H9 (cell line): Measurements from ENCODE around the gene B9D1. TPM values are rescaled to one million over a fixed set of nuclear protein-coding genes. Genes with fewer than 3 reads are reported as not detected.

ENCODE experiments used
- DNase-seq: peaks from one replicate; pipeline ENCODE4 v3.0.0-alpha.2; 2017
- H2AFZ ChIP-seq: one replicate; pipeline ENCODE4 v1.6.1; 2013; ENCODE audit warnings: mild to moderate bottlenecking, low read length, control low read depth, moderate library complexity
- H2AK5ac ChIP-seq: 2 replicates; pipeline ENCODE4 v1.6.1; 2013; ENCODE audit warnings: low read length, control low read depth, mixed read lengths; ENCODE audit not compliant: insufficient read length
- H2BK120ac ChIP-seq: one replicate; pipeline ENCODE4 v1.6.1; 2013; ENCODE audit warnings: low read depth, mild to moderate bottlenecking, low read length, control low read depth, inconsistent platforms; ENCODE audit not compliant: poor library complexity, severe bottlenecking
- H2BK12ac ChIP-seq: 2 replicates; pipeline ENCODE4 v1.6.1; 2013; ENCODE audit warnings: low read length, control low read depth, mixed read lengths, low read depth; ENCODE audit not compliant: insufficient read length
- H2BK15ac ChIP-seq: 2 replicates; pipeline ENCODE4 v1.6.1; 2013; ENCODE audit warnings: low read depth, low read length, control low read depth
- H2BK20ac ChIP-seq: one replicate; pipeline ENCODE4 v1.6.1; 2013; ENCODE audit warnings: low read depth, mild to moderate bottlenecking, low read length, control low read depth, inconsistent platforms; ENCODE audit not compliant: poor library complexity, severe bottlenecking
- H2BK5ac ChIP-seq: 2 replicates; pipeline ENCODE4 v1.6.1; 2013; ENCODE audit warnings: low read length, control low read depth, mixed read lengths; ENCODE audit not compliant: insufficient read length
- H3K14ac ChIP-seq: 2 replicates; pipeline ENCODE4 v1.6.1; 2013; ENCODE audit warnings: low read length, control low read depth; ENCODE audit not compliant: insufficient read depth
- H3K18ac ChIP-seq: 2 replicates; pipeline ENCODE4 v1.6.1; 2013; ENCODE audit warnings: low read depth, mild to moderate bottlenecking, mixed read lengths, low read length, control low read depth; ENCODE audit not compliant: insufficient read length
- H3K23ac ChIP-seq: 2 replicates; pipeline ENCODE4 v1.6.1; 2013; ENCODE audit warnings: low read length, control low read depth, mixed read lengths, low read depth; ENCODE audit not compliant: insufficient read length
- H3K23me2 ChIP-seq: 2 replicates; pipeline ENCODE4 v1.6.1; 2013; ENCODE audit warnings: low read depth, mild to moderate bottlenecking, mixed read lengths, low read length, control low read depth; ENCODE audit not compliant: insufficient read length, poor library complexity, severe bottlenecking
- H3K27ac ChIP-seq: 2 replicates; pipeline ENCODE4 v1.5.1; 2013; ENCODE audit warnings: low read length, control low read depth, mixed read lengths, low read depth; ENCODE audit not compliant: insufficient read length
- H3K27me3 ChIP-seq: 2 replicates; pipeline ENCODE4 v1.6.1; 2013; ENCODE audit warnings: low read length, control low read depth, inconsistent platforms; ENCODE audit not compliant: insufficient read depth
- H3K4ac ChIP-seq: 2 replicates; pipeline ENCODE4 v1.6.1; 2013; ENCODE audit warnings: low read depth, mild to moderate bottlenecking, control low read depth, inconsistent platforms, low read length, moderate library complexity
- H3K4me1 ChIP-seq: 2 replicates; pipeline ENCODE4 v1.6.1; 2013; ENCODE audit warnings: low read length, control low read depth, inconsistent platforms; ENCODE audit not compliant: insufficient read depth
- H3K4me2 ChIP-seq: 2 replicates; pipeline ENCODE4 v1.6.1; 2013; ENCODE audit warnings: low read length, control low read depth, mixed read lengths; ENCODE audit not compliant: insufficient read length, insufficient read depth
- H3K56ac ChIP-seq: 2 replicates; pipeline ENCODE4 v1.6.1; 2013; ENCODE audit warnings: low read depth, mild to moderate bottlenecking, mixed read lengths, low read length, control low read depth; ENCODE audit not compliant: insufficient read length
- H3K79me1 ChIP-seq: 2 replicates; pipeline ENCODE4 v1.6.1; 2013; ENCODE audit warnings: low read depth, mild to moderate bottlenecking, moderate library complexity, low read length, control low read depth, inconsistent platforms; ENCODE audit not compliant: insufficient read depth, poor library complexity, severe bottlenecking
- H3K79me2 ChIP-seq: 2 replicates; pipeline ENCODE4 v1.6.1; 2013; ENCODE audit warnings: low read length, control low read depth, inconsistent platforms; ENCODE audit not compliant: insufficient read depth
- H3K9ac ChIP-seq: 2 replicates; pipeline ENCODE4 v1.6.1; 2013; ENCODE audit warnings: low read length, control low read depth, mixed read lengths; ENCODE audit not compliant: insufficient read length; ENCODE audit errors: extremely low read depth
- H3K9me3 ChIP-seq: one replicate; pipeline ENCODE4 v1.6.1; 2013; ENCODE audit warnings: low read depth, low read length, inconsistent platforms; ENCODE audit not compliant: control insufficient read depth
- H3T11ph ChIP-seq: one replicate; pipeline ENCODE4 v1.6.1; 2013; ENCODE audit warnings: mild to moderate bottlenecking, low read length, control low read depth, inconsistent platforms
- H4K20me1 ChIP-seq: one replicate; pipeline ENCODE4 v1.6.1; 2013; ENCODE audit not compliant: control insufficient read depth, insufficient read length, insufficient read depth
- H4K5ac ChIP-seq: 2 replicates; pipeline ENCODE4 v1.6.1; 2013; ENCODE audit warnings: low read depth, mild to moderate bottlenecking, mixed read lengths, low read length, control low read depth; ENCODE audit not compliant: insufficient read length
- H4K8ac ChIP-seq: replicated peaks from 2 replicates; pipeline ENCODE4 v1.6.1; 2013; ENCODE audit warnings: low read length, control low read depth, mixed read lengths, low read depth; ENCODE audit not compliant: insufficient read length
- H4K91ac ChIP-seq: 2 replicates; pipeline ENCODE4 v1.6.1; 2013; ENCODE audit warnings: low read depth, mild to moderate bottlenecking, moderate library complexity, mixed read lengths, low read length, control low read depth; ENCODE audit not compliant: insufficient read length
- H3K27ac Mint-ChIP-seq, 3 experiments: 2 replicates in 2 of 3; 3 replicates in 1 of 3; pipeline ENCODE4 v1.8.0; 2020 to 2021; ENCODE audit warnings: mixed read lengths in 3 of 3, mild to moderate bottlenecking in 1 of 3, moderate library complexity in 1 of 3
- H3K27me3 Mint-ChIP-seq: 2 replicates; pipeline ENCODE4 v1.8.0; 2021; ENCODE audit warnings: low read depth, mild to moderate bottlenecking, moderate library complexity, mixed read lengths
- H3K36me3 Mint-ChIP-seq, 3 experiments: 2 replicates in 2 of 3; 3 replicates in 1 of 3; pipeline ENCODE4 v1.8.0; 2020 to 2021; ENCODE audit warnings: low read depth in 3 of 3, mixed read lengths in 3 of 3; ENCODE audit not compliant: insufficient read depth in 1 of 3
- H3K4me1 Mint-ChIP-seq, 2 experiments: 2 replicates each; pipeline ENCODE4 v1.8.0; 2020; ENCODE audit warnings: mixed read lengths in 2 of 2
- H3K4me3 Mint-ChIP-seq, 2 experiments: 2 replicates in 1 of 2; 3 replicates in 1 of 2; pipeline ENCODE4 v1.8.0; 2020 to 2021; ENCODE audit warnings: mild to moderate bottlenecking in 2 of 2, mixed read lengths in 2 of 2, moderate library complexity in 1 of 2
- H3K9me3 Mint-ChIP-seq, 2 experiments: 2 replicates in 1 of 2; 3 replicates in 1 of 2; pipeline ENCODE4 v1.8.0; 2020; ENCODE audit warnings: mild to moderate bottlenecking in 2 of 2, mixed read lengths in 2 of 2, moderate library complexity in 1 of 2
- WGBS: extraction: QIAGEN DNeasy Blood & Tissue Kit; methylation state at CpG from one replicate; pipeline ENCODE4 v1.1.7; 2013; ENCODE audit warnings: missing lambda C conversion rate, low lambda C conversion rate, mixed read lengths; ENCODE audit not compliant: insufficient read length; ENCODE audit errors: extremely low coverage; 5-methylcytosine and 5-hydroxymethylcytosine counted together
- total RNA-seq: library from RNA; stranded (reverse); gene quantifications from 2 replicates; pipeline ENCODE4 v1.2.1, GENCODE V29; 2021
- TF ChIP-seq, protein P1 (sequence below): fragments of 200-600 bp; sonication (generic); conservative IDR thresholded peaks from 3 replicates; pipeline ENCODE4 v1.8.0; 2021; ENCODE audit warnings: antibody characterized with exemption, mild to moderate bottlenecking

The B9D1 gene
- total RNA-seq, 1 experiment from 2014 or later = 30.4 TPM

DNA sequence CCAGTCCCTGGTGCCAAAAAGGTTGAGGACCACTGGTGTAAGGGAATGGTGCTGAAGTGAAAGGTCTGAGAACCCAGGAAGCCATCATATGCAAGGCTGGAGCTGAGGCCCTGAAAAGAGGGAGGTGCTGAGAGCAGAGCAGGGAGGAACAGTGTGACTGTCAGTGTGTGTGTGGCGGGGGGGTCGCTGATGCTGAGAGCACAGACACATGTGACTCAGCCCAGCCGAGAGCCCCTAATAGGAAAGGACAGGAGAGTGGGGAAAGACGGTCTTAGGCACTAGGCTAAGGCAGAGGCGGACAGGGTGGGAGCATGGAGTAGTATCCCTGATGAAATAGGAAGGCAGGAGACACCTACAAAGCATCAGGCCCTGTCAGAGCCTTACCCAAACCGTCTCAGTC, 1.2 kb downstream of the B9D1 start:
- H4K8ac ChIP-seq = no peak overlapping the region
- no peak for DNase-seq

More for the DNA sequence above, 1.2 kb downstream of the B9D1 start:
- Mint-ChIP-seq H3K27ac (no peak overlapping the region; a peak in 1 of 7 replicates), H3K27me3 (peaks cover 5% of the 10 kb centered on the region; the same call in 1 of the 2 replicates), H3K4me1 (peaks cover 22 to 30% of the 10 kb centered on the region in 2 experiments), H3K36me3 (peaks cover 9 to 33% (median 29%) of the 10 kb centered on the region in 3 experiments), H3K4me3 (peak overlapping the region; percentile 50 to 73), H3K9me3 (no peaks in the 10 kb centered on the region)
- TF ChIP-seq, protein P1, sequence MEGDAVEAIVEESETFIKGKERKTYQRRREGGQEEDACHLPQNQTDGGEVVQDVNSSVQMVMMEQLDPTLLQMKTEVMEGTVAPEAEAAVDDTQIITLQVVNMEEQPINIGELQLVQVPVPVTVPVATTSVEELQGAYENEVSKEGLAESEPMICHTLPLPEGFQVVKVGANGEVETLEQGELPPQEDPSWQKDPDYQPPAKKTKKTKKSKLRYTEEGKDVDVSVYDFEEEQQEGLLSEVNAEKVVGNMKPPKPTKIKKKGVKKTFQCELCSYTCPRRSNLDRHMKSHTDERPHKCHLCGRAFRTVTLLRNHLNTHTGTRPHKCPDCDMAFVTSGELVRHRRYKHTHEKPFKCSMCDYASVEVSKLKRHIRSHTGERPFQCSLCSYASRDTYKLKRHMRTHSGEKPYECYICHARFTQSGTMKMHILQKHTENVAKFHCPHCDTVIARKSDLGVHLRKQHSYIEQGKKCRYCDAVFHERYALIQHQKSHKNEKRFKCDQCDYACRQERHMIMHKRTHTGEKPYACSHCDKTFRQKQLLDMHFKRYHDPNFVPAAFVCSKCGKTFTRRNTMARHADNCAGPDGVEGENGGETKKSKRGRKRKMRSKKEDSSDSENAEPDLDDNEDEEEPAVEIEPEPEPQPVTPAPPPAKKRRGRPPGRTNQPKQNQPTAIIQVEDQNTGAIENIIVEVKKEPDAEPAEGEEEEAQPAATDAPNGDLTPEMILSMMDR = no peak
- Histone ChIP-seq H3K18ac (no peak overlapping the region), H3K79me1 (no peaks in the 10 kb centered on the region), H2BK5ac (no peak overlapping the region), H4K5ac (no peak overlapping the region), H3K9me3 (no peaks in the 10 kb centered on the region), H4K91ac (no peak overlapping the region), H3K4me2 (peak overlapping the region; percentile 58), H3K14ac (no peak overlapping the region), H2BK20ac (no peak overlapping the region), H2BK15ac (no peak overlapping the region), H3K27ac (no peak overlapping the region), H3K9ac (no peak overlapping the region), H4K20me1 (no peaks in the 10 kb centered on the region), H3K23me2 (no peaks in the 10 kb centered on the region), H2BK12ac (no peak overlapping the region), H3K23ac (no peak overlapping the region), H3T11ph (no peak overlapping the region), H2BK120ac (no peak overlapping the region), H3K27me3 (no peaks in the 10 kb centered on the region), H2AFZ (no peak overlapping the region), H3K4me1 (no peaks in the 10 kb centered on the region), H3K56ac (no peak overlapping the region), H3K79me2 (0 out of 2 replicates have a peak, but pooled peaks cover 2% of the 10 kb centered on the region), H2AK5ac (no peak overlapping the region), H3K4ac (no peak overlapping the region)
- WGBS = no CpG with 5 or more reads among the region's 6 CpGs
